HG03095 (cell line): ENCODE measurements around the gene CD200.

Experiments used
- ATAC-seq: cut with Tn5 transposase; IDR thresholded peaks from one replicate; pipeline ENCODE4 v1.9.1; 2021; ENCODE audit warnings: moderate library complexity; ENCODE audit not compliant: unreplicated experiment

The CD200 gene

GRCh38 chr3:112407888-112408702, 75.1 kb downstream of the CD200 start:
- peak; percentile 32 for ATAC-seq

DNA sequence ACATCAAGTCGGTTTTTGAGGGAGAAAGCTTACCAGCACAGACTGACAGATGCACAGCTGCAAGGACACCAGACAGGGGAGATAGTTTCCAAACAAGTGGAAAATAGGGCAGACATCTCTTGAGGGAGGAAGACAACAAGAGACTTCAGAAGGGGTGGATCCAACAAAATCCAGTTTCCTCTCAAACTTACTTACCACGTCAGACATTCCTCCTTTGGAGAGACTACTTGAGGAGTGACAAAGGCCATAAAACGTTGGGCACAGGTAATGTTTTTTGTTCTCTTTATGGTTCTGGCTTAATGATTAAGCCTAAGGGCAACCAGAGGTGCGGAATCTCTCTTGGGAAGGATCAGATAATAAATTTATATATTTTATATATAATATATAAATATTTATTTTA, 76.1 kb downstream of the CD200 start:
- no peak for ATAC-seq

- no peak for ATAC-seq
These were observed 78.5 kb downstream of the CD200 start for GRCh38 chr3:112411425-112411824.
